HG02840 (cell line): ENCODE data around the gene STRIP2.
"Not testable (repeated sequence)": the region's sequence is repeated elsewhere in the genome, so short reads cannot be mapped to it uniquely, and the experiment has no call there.

Experiments used
- ATAC-seq: cut with Tn5 transposase; IDR thresholded peaks from one replicate; pipeline ENCODE4 v1.9.1; 2021; ENCODE audit warnings: mild to moderate bottlenecking, moderate library complexity, moderate number of reproducible peaks; ENCODE audit not compliant: unreplicated experiment, low FRiP score

Gene STRIP2

DNA sequence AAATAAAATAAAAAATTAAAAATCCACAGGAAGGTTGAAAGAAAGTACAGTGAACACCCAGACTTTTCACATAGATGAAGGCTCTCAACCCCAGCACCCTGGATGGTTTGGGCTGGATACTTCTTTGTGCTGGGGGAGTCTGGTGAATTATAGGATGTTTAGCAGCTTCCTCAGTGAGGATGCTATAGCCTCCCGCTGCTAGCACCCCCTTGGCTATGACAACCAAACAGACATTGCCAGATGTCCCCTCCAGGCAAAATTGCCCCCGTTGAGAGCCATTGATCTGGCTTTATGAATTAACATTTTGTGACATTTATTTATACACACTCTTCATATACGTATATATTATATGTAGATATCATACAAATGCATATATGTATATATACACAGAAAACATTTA is 89.7 kb downstream of the STRIP2 start:
- ATAC-seq, result no peak

DNA sequence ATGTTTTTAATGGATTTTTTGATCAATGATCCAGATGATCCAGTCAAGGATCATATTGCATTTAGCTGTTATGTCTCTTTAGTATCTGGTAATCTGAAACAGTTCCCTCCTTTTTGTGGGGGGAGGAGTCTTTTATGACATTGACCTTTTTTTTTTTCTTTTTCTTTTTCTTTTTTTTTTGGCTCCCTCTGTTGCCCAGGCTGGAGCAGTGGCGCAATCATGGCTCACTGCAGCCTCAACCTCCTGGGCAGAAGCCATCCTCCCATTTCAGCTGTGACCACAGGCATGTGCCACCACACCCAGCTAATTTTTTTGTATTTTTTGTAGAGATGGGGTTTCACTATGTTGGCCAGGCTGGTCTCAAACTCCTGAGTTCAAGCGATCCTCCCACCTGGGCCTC is 90.2 kb downstream of the STRIP2 start:
- not testable (repeated sequence) for ATAC-seq

DNA sequence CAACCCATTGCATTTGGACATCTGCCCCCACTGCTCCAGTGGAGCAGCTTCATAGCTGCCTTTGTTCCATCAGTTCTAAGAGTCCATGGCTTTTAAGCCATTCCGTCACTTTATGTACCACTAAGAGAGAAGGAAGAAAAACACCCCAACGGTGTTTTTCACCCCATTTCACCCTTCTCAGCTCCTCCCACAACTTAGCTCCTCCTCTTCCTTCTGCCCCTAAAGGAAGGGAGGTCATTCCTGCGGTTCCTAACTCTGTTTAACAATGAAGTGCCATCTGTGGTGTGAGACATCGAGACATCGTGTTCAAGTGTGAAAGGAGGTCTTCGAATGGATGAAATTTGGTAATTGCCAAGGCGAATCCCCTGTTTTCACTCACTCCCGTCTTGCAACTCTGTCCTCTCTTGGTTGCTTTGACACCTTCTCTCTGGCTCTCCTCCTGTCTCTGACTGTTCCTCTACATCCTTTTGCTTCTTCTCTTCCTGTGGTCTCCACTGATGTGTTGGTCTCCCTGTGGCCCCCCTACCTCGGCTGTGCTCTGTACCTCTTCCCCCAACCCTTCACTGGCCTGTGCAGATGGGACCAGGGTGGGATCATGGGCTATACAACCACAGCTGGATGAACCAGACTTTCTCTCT is 91.1 kb downstream of the STRIP2 start:
- ATAC-seq, result no peak

DNA sequence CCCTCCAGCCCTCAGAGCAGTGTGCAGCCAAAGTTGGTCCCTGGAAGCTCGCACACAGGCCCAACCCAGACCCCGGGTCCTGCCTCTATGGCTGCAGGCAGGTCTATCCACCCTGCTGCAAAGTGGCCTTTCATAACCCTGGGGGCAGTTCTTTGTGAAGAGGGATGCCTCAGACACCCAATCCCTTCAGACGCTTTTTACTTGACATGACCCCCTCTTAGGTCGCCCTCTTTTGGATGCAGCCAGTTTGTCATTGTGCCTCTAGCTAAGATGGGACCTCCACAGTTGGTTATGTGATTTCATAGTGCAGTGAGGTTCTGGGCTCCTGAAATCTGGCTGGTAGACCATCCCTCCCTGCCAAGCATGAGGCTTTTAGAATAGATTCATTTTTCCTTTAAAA is 95.4 kb downstream of the STRIP2 start:
- ATAC-seq, result no peak

DNA sequence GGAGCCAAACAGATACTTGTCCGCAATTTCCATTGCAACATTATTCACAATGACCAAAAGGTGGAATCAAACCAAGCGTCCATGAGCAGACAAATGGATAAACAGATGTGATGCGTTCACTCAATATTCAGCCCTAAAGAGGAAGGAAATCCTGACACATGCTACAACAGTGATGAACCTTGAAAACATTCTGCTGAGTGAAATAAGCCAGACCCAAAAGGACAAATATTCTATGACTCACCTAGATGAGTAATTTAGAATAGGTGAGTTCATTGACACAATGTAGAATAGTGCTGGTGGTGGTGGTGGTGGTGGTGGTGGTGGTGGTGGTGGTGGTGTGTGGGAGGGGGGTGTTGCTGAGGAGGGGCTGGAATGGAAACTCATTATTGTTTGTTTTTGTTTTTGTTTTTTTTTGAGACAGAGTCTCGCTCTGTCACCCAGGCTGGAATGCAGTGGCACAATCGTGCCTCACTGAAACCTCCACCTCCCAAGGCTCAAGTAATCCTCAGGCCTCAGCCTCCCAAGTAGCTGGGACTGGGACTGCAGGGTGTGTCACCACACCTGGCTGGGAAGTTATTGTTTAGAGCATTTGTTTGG is 96.7 kb downstream of the STRIP2 start:
- ATAC-seq, result no peak

- no peak for ATAC-seq
These were observed 97.5 kb downstream of the STRIP2 start for GRCh38 chr7:129531721-129532120.

DNA sequence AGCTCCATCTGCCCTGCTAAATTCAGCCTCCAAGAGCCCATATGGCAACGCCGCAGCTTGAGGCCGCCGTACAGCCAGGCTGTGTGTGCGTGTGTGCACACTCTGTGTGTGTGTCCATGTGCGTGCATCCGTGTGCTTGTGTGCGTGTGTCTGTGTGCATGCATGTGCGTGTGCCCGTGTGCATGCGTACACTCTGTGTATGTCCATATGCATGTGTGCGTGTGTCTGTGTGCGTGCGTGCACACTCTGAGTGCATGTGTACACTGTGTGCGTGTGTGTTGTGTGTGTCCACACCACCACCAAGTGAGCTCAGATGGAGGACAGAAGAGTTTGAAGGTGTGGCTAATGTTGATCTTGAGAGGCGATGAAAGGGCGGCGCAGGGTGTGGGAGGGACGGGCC is 98.1 kb downstream of the STRIP2 start:
- no peak for ATAC-seq

DNA sequence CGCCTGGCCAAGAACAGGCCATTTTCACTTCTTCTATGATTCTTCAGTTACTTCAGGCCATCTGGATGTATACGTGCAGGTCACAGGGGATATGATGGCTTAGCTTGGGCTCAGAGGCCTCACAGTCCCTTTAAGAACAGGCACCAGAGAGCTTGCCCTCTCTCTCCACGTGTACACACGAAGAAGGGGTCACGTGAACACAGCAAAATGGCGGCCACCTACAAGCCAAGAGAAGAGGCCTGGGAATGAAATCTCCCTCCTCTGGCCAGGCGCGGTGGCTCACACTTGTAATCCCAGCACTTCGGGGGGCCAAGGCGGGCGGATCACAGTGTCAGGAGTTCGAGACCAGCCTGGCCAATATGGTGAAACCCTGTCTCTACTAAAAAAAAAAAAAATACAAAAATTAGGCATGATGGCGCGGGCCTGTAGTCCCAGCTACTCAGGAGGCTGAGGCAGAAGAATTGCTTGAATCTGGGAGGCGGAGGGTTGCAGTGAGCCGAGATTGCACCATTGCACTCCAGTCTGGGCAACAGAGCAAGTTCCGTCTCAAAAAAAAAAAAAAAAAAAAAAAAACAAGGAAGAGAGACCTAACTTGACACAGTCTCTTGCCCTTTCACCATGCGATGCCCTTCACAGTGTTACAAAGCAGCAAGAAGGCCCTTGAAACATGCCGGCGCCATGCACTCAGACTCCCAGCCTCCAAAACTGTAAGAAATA is 100.5 kb downstream of the STRIP2 start:
- not testable (repeated sequence) for ATAC-seq

DNA sequence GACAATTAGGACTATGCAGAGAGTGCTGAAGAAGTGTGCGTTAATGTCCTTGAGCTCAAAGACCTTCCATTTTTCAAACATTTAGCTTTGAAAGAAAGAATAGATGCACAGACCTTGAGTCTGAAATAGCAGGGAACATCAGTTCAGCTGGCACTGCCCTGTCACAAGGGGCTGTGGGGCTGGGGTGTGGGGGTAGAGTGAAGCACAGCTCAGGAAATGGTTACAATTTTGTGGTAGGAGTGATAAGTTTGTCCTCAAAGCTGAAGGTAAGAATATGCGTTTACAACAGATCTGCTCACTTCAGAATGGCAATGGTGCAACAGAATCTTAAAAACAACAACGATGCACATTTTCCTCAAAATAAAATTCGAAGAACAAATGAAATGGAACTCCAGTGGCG is 101.7 kb downstream of the STRIP2 start:
- no peak for ATAC-seq

GRCh38 chr7:129536323-129536722 is 102.1 kb downstream of the STRIP2 start:
- no peak for ATAC-seq
